Sigmoid colon (tissue), 7 donors: ENCODE measurements around the gene LAMB3. TPM values are rescaled to one million over a fixed set of nuclear protein-coding genes. Genes with fewer than 3 reads are reported as not detected.
A peak's percentile ranks its signal among the peaks of the same experiment; 100 is the strongest.

ENCODE experiments used
- DNase-seq: peaks from one replicate; pipeline ENCODE4 v3.0.0-alpha.2; 2019
- H3K27ac ChIP-seq, 4 donors: fragments of 200-600 bp; sonication (generic); one replicate each; pipeline ENCODE4 v1.5.1; 2016 to 2019; ENCODE audit warnings: mild to moderate bottlenecking in 1 of 4
- H3K27me3 ChIP-seq, 3 donors: fragments of 200-600 bp; sonication (generic); one replicate each; pipeline ENCODE4 v1.5.1; 2019; ENCODE audit warnings: mild to moderate bottlenecking in 1 of 3
- H3K36me3 ChIP-seq, 4 donors: fragments of 200-600 bp; sonication (generic); one replicate each; pipeline ENCODE4 v1.5.1; 2016 to 2019
- H3K4me1 ChIP-seq, 4 donors: fragments of 200-600 bp; sonication (generic); one replicate each; pipeline ENCODE4 v1.5.1; 2017 to 2019
- H3K4me3 ChIP-seq, 4 donors: fragments of 200-600 bp; sonication (generic); one replicate each; pipeline ENCODE4 v1.5.1; 2017 to 2019; ENCODE audit warnings: mild to moderate bottlenecking in 2 of 4, moderate library complexity in 1 of 4
- H3K9me3 ChIP-seq, 4 donors: fragments of 200-600 bp in 3 of 4; sonication (generic) in 3 of 4; one replicate each; pipeline versions ENCODE4 v1.5.1 to v1.6.1; 2013 to 2019
- EP300 ChIP-seq, 4 donors: sonication (generic); formaldehyde crosslinking; IDR thresholded peaks; one replicate each; pipeline ENCODE4 v1.6.1; 2017; ENCODE audit warnings: antibody characterized with exemption in 4 of 4
- POLR2A ChIP-seq, 2 donors: fragments of 450-650 bp; IDR thresholded peaks; one replicate each; pipeline ENCODE4 v1.6.1; 2016; ENCODE audit warnings: antibody characterized with exemption in 2 of 2, mild to moderate bottlenecking in 2 of 2, moderate library complexity in 2 of 2
- POLR2AphosphoS5 ChIP-seq, 4 donors: sonication (generic); formaldehyde crosslinking; IDR thresholded peaks; one replicate each; pipeline ENCODE4 v1.6.1; 2017; ENCODE audit warnings: antibody characterized with exemption in 4 of 4
- WGBS, 2 donors: extraction: QIAGEN DNeasy Blood & Tissue Kit; methylation state at CpG; one replicate each; pipeline ENCODE4 v1.1.7; 2013; 5-methylcytosine and 5-hydroxymethylcytosine counted together
- intact Hi-C: fragments of 100-400 bp; cut with DNase I; formaldehyde crosslinking; loops from one replicate; pipeline ENCODE4 v1.15.1; 2023
- polyA plus RNA-seq, 3 donors: library from polyadenylated mRNA; stranded (reverse); fragments of 200-250 nt; gene quantifications; one replicate each; pipeline ENCODE4 v1.2.3, GENCODE V29; 2013
- total RNA-seq, 4 donors: library from RNA; depleted of rRNA; stranded (reverse); fragments of >200 nt; gene quantifications; one replicate each; pipeline ENCODE4 v1.1.0, GENCODE V29; 2016
- TF ChIP-seq, protein P1 (sequence below), 4 experiments: fragments of 450-650 bp in 3 of 4; fragments of 200-600 bp in 1 of 4; IDR thresholded peaks; one replicate each; pipeline ENCODE4 v1.5.1; 2016 to 2019; ENCODE audit warnings: antibody characterized with exemption in 4 of 4, mild to moderate bottlenecking in 3 of 4, moderate library complexity in 2 of 4
- donor health status: healthy with polysubstance abuse.
- donor health status: Bipolar disorder and iron deficiency.
- donor health status: healthy.

Gene LAMB3
- total and polyA plus RNA-seq, 7 donors: 0.14 to 49.4 (median 9.3) TPM; not detected in 1

DNA sequence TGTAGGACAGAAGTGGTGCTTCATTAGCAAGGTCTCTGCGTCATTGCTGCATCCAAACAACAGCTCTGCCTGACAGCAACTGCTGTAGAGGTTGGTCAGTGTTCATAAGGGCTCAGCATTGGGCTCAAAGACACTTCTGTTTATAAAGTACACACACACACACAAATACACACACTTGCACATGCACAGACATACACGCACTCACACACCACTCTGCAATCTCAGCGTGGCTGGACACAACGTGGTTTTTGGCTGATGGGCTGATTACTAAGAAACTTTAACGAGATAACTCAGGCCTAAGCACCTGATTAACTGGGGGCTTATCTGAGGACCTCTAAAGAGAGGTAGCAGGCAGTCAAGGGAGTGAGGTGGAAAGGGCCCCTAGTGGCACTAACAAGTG lies 48.3 kb downstream of the LAMB3 start:
- WGBS, 2 donors: 84 to 90% methylated on average over 5 of the region's 5 CpGs
- no peak for DNase-seq
- TF ChIP-seq POLR2A (IDR thresholded peaks at IDR 0.05): no peak
- no peak for TF ChIP-seq POLR2AphosphoS5 (IDR thresholded peaks at IDR 0.05)
- TF ChIP-seq, protein P1, sequence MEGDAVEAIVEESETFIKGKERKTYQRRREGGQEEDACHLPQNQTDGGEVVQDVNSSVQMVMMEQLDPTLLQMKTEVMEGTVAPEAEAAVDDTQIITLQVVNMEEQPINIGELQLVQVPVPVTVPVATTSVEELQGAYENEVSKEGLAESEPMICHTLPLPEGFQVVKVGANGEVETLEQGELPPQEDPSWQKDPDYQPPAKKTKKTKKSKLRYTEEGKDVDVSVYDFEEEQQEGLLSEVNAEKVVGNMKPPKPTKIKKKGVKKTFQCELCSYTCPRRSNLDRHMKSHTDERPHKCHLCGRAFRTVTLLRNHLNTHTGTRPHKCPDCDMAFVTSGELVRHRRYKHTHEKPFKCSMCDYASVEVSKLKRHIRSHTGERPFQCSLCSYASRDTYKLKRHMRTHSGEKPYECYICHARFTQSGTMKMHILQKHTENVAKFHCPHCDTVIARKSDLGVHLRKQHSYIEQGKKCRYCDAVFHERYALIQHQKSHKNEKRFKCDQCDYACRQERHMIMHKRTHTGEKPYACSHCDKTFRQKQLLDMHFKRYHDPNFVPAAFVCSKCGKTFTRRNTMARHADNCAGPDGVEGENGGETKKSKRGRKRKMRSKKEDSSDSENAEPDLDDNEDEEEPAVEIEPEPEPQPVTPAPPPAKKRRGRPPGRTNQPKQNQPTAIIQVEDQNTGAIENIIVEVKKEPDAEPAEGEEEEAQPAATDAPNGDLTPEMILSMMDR (IDR thresholded peaks at IDR 0.05): no peak
- no peak for TF ChIP-seq EP300 (IDR thresholded peaks at IDR 0.05)
- no peak overlapping the region for H3K4me3 ChIP-seq
- no peaks in the 10 kb centered on the region for H3K27me3 ChIP-seq
- H3K9me3 ChIP-seq: no peaks in the 10 kb centered on the region
- intact Hi-C loops: no loop called here
- no peaks in the 10 kb centered on the region for H3K36me3 ChIP-seq
- H3K27ac ChIP-seq: no peak overlapping the region
- H3K4me1 ChIP-seq: no peaks in the 10 kb centered on the region

DNA sequence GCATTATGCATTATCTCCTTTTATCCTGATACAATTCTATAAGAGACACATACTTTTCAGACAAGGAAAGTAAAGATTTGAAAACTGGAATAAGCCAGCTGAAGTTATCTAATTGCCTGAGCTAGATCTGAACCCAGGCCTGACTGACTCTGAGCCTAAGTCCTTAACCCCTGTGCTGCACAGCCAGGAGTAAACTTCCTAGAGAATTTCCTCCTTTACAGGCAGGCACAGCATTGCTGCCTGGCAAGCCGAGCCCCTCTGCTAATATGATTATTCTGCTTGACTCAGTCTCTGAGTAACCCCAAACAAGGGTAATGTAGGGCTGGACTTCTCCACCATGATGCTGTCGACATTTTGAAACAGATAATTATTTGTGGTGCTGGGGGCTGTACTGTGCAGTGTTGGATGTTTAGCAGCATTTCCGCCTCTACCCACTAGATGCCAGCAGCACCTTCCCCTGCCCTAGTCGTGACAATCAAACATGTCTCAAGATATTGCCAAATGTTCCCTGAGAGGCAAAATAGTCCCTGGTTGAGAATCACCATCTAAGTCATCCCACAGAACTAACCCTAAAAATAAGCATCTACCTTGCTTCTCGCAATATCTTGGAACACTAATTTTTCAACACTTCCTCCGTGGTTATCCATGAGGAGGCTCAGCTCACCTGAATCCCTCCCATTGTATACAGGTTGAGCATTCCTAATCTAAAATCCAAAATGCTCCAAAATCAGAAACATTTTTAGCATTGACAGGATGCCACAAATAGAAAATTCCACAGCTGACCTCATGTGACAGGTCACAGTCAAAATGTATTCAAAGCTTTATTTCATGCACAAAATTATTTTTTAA lies 50.2 kb downstream of the LAMB3 start:
- Histone ChIP-seq H3K27me3 (no peaks in the 10 kb centered on the region), H3K9me3 (no peaks in the 10 kb centered on the region), H3K4me3 (no peak overlapping the region), H3K36me3 (no peaks in the 10 kb centered on the region), H3K4me1 (no peaks in the 10 kb centered on the region), H3K27ac (no peak overlapping the region)
- no peak for DNase-seq
- TF ChIP-seq POLR2A (IDR thresholded peaks at IDR 0.05) (no peak), EP300 (IDR thresholded peaks at IDR 0.05) (no peak), POLR2AphosphoS5 (IDR thresholded peaks at IDR 0.05) (no peak)
- TF ChIP-seq, protein P1 (IDR thresholded peaks at IDR 0.05): peak in 3 of 4 experiments; percentile 22 to 39 (median 35)
- WGBS, 2 donors: 30 to 43% methylated on average over 6 of the region's 6 CpGs
- intact Hi-C loops: no loop called here

DNA sequence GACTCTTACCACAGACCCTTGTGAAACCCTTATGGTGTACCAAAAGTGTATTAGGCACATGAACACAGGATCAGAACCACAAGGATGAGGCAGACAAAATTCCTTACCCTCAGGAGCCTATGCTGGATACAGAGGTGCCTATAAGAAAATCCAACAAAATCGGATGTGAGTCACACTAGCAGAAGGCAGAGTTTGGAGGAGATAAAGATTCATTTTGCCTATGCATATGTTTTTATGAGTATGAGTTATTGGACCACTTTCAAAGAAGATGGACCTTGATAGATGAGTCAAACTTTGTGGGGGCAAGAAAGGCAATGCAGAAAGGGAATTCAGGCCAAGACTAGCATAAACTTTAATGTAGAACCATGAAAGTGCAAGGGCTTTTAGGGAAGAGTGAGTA lies 51.7 kb downstream of the LAMB3 start:
- TF ChIP-seq POLR2A (IDR thresholded peaks at IDR 0.05) (no peak), POLR2AphosphoS5 (IDR thresholded peaks at IDR 0.05) (no peak), EP300 (IDR thresholded peaks at IDR 0.05) (no peak)
- TF ChIP-seq, protein P1 (IDR thresholded peaks at IDR 0.05): no peak
- WGBS, 2 donors: 72 to 84% methylated on average over 1 of the region's 1 CpG
- Histone ChIP-seq H3K36me3 (no peaks in the 10 kb centered on the region), H3K27ac (no peak overlapping the region), H3K4me1 (no peaks in the 10 kb centered on the region), H3K27me3 (no peaks in the 10 kb centered on the region), H3K9me3 (no peaks in the 10 kb centered on the region), H3K4me3 (no peak overlapping the region)
- DNase-seq: no peak
- intact Hi-C loops: no loop called here

- intact Hi-C loops: no loop called here
- TF ChIP-seq, protein P1 (IDR thresholded peaks at IDR 0.05): no peak
- TF ChIP-seq POLR2A (IDR thresholded peaks at IDR 0.05) (no peak), POLR2AphosphoS5 (IDR thresholded peaks at IDR 0.05) (no peak), EP300 (IDR thresholded peaks at IDR 0.05) (no peak)
- Histone ChIP-seq H3K27ac (no peak overlapping the region), H3K4me3 (no peak overlapping the region), H3K4me1 (no peaks in the 10 kb centered on the region), H3K36me3 (no peaks in the 10 kb centered on the region), H3K9me3 (no peaks in the 10 kb centered on the region), H3K27me3 (no peaks in the 10 kb centered on the region)
- DNase-seq: no peak
- WGBS, 2 donors: 85 to 87% methylated on average over 1 of the region's 1 CpG
Observed at GRCh38 chr1:209598227-209598626, 54.0 kb downstream of the LAMB3 start.
